NOMO-1 treated with dmso at 0.1 percent for 144 hours (cell line): ENCODE data around the gene KRTAP2-4.
"Not testable (repeated sequence)": the region's sequence is repeated elsewhere in the genome, so short reads cannot be mapped to it uniquely, and the experiment has no call there.

Experiments
- DNase-seq: peaks from one replicate; lab custom pipeline; 2025; ENCODE audit not compliant: unreplicated experiment; lab: John Stamatoyannopoulos, UW

Gene KRTAP2-4

DNA sequence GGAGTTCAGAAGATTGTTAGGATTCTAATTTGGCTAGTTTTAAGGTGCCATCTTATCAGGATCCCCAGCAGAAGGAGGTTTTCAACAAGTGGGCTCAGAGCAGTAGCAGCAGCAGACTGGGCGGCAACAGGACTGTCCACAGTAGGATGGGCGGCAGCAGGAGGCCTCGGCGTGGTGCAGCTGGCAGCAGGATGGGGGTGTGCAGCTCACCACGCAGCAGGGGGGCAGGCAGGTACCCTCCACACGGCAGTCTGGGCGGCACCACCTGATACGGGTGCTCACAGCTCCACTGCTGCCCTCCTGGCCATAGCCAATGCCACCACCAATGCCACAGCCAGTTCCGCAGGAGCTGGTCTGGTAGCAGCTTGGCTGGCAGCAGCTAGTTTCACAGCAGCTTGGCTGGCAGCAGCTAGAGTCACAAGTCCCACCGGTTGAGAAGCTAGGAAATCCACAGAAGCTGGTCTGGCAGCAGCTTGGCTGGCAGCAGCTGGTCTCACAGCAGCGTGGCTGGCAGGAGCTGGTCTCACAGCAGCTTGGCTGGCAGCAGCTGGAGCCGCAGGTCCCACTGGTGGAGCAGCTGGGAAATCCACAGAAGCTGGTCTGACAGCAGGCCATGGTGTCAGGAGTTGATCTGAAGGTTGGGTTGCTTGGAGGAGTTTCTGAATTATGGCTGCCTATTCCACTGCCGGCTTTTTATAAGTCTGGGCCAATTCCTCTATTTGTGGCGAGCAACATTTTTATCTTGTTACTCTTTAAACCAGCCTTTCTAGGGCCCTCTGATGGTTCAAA lies 24.7 kb downstream of the KRTAP2-4 start, which contains the start of gene KRTAP1-1:
KRTAP1-1 (minus strand) TSS at position 668 of the 789 bp plus-strand sequence; CDS start at position 615, 53 bp downstream.
- DNase-seq = not testable (repeated sequence)

DNA sequence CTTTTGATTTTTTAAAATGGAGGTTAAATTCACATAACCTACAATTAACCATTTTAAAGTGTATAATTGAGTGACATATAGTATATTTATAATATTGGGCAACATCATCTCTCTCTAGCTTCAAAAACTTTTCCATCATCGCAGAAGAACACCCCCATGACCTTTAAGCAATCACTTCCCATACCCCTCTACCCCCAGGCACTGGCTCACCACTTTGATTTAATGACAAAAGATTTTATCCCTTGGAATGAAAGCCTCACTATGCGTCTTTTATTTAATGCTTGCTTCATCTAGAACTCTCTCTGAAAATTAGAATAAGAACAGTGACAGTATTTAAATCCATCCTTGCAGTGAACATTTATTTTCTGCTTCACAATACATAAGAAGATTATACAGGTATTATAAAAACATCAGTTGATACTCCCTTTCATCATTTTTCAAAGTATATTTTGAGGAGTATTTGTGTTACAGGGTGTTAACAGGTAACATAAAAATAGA lies 27.8 kb downstream of the KRTAP2-4 start:
- DNase-seq = no peak

DNA sequence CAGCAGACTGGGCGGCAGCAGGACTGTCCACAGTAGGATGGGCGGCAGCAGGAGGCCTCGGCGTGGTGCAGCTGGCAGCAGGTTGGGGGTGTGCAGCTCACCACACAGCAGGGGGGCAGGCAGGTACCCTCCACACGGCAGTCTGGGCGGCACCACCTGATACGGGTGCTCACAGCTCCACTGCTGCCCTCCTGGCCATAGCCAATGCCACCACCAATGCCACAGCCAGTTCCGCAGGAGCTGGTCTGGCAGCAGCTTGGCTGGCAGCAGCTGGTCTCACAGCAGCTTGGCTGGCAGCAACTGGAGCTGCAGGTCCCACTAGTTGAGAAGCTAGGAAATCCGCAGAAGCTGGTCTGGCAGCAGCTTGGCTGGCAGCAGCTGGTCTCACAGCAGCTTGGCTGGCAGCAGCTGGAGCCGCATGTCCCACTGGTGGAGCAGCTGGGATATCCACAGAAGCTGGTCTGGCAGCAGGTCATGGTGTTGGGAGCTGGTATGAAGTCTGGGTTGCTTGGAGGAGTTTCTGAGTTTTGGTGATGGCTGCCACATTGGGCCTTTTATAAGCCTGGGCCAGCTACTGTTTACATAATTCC lies 31.2 kb downstream of the KRTAP2-4 start, which contains the start of gene KRTAP1-3:
KRTAP1-3 (minus strand) TSS at position 529 of the 590 bp plus-strand sequence; CDS start at position 476, 53 bp downstream.
- not testable (repeated sequence) for DNase-seq

DNA sequence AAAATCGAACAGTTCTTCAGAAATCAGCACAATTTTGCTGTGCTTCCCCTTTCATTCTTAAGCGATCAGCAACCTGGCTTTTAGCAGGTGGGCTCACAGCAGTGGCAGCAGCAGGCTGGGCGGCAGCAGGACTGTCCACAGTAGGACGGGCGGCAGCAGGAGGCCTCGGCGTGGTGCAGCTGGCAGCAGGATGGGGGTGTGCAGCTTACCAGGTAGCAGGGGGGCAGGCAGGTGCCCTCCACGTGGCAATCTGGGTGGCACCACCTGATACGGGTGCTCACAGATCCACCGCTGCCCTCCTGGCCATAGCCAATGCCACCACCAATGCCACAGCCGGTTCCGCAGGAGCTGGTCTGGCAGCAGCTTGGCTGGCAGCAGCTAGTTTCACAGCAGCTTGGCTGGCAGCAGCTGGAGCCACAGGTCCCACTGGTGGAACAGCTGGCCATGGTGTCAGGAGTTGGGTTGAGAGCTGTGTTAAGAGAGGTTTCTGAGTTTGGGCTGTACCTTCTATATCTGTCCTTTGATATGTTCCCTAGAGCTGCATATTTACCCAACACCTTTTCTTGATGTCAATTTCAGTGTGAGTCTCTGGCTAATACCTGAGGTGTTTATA lies 35.9 kb downstream of the KRTAP2-4 start, which contains the start of gene KRTAP1-4:
KRTAP1-4 (minus strand) TSS at position 563 of the 613 bp plus-strand sequence; CDS start at position 446, 117 bp downstream.
- no peak for DNase-seq

DNA sequence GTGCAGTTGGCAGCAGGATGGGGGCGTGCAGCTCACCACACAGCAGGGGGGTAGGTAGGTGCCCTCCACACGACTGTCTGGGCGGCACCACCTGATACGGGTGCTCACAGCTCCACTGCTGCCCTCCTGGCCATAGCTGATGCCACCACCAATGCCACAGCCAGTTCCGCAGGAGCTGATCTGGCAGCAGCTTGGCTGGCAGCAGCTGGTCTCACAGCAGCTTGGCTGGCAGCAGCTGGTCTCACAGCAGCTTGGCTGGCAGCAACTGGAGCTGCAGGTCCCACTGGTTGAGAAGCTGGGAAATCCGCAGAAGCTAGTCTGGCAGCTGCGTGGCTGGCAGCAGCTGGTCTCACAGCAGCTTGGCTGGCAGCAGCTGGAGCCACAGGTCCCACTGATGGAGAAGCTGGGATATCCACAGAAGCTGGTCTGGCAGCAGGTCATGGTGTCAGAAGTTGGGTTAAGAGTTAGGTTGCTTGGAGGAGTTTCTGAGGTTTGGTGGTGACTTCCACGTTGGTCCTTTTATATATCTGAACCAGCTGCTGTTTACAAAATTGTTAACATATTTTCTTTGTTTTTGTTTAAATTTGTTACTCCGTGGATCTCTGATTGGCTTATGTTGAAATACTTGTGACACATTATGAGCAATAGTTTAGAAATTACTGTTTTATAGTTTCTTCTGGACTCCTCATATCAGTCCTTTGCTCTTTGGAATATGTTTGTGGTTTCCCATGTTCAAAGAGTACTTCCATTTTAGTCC lies 38.8 kb downstream of the KRTAP2-4 start, which contains the start of gene KRTAP1-5:
KRTAP1-5 (minus strand) TSS at position 494 of the 757 bp plus-strand sequence; CDS start at position 441, 53 bp downstream.
- no peak for DNase-seq

DNA sequence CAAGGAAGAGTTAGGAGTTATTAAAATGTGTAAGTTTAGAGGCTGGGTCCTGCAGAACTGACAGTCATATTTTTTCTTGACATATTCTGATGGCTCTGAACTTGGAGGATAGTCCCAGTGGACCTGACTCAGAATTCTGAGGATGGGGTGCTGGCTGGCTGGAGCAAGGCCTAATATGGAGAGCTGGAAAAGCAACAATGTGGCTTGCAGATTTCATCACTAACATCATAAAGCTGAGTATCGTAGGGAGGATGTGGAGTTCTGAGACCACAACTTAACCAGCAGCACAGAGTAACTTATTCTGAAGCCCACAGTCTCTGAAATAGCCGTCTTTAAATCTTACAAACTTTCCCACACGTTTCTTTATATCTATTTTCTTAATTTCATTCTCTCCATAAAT lies 41.0 kb downstream of the KRTAP2-4 start:
- DNase-seq = no peak

DNA sequence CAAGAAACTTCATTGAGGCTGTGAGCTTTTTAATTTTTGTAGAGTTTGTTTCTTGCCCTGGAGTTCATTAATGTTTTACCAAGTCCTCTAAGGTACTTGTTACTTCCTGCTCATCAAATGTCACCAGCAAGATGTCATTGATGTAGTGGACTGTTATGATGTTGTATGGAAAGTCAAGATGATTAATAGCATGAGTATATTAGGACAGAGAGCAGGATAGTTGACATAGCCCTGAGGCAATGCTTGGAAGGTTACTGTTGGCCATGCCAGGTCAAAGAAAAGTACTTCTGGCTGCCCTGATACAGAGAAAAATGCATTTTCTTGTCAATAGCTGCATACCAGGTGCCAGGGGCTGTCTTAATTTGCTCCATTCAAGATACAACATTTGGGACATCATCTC lies 45.3 kb downstream of the KRTAP2-4 start:
- DNase-seq = no peak

DNA sequence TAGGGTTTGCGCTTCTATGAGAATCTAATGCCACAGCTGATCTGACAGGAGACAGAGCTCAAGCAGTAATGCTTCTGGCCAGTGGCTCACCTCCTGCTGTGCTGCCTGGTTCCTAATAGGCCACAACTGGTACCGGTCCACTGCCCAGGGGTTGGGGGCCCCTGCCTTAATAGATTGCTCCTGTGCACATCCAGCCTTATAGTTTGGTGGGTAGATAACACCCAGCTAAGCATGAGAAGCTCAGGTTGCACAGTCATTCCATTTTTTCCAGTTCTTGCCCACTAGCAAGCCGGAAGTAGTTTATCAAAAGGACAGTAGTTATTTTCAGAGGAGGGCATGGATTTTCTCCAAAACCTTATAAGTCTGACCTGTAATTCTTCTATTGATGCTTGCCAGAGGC lies 46.3 kb downstream of the KRTAP2-4 start:
- no peak for DNase-seq

DNA sequence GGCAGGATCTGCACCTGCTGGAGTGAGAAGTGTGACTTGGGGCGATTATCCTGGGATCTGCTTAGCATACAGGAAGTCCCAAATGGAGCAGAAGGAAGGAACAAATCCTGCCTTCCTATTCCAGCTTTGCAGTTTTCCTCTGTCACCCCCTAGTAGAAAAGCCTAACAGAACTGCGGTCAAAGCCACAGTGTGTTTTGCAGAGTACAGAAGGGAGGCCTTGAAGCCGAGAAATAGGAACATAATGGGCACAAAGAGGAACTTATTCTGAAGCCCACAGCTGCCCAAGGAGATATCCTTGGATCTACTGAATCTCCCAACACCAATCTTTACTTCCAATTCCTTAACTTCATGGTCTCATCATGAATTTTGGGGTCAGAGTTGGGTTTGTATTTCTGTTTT lies 47.1 kb downstream of the KRTAP2-4 start:
- DNase-seq = no peak

DNA sequence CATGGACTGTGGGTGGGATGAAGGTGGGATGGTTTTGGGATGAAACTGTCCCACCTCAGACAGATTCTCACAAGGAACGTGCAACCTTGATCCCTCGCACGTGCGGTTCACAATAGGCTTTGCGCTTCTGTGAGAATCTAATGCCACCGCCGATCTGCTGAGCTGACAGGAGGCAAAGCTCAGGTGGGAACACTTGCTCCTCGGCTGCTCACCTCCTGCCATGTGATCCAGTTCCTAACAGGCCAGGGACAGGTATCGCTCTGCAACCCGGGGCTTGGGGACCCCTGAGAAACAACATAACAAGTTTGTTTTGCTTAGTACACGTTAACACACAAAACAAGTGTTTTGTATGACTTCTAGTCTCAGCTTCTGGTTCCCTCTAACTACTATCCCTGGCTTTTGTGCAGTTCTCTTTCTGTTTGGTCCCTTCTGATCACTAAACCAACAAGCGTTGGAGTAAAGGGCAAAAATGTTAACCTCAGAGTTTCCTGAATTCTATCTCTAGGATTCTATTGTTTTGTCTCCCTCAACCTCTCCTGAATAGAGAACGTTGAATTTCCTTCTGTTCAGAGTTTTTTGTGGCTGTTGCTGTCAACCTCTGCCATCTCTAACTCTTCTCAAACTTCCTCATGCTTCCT lies 49.0 kb downstream of the KRTAP2-4 start:
- DNase-seq = no peak

DNA sequence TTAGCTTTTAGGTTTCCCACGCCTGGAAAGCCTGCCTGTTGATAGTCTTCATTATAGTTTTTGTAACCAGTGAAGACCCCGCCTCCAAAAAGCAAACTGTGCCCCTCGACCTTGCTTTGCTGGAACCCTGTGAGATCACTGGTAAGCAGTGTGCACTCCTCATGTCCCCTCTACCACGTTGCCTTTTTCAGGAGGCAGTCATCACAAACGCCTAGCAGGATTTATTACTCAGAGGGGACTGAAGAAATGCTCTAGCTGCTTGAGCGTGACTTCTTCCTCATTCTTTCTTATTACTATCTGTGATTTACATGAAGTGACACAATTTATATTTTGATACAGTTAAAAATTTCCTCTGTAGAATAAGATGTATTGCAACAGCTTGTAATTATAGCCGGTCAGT lies 50.2 kb downstream of the KRTAP2-4 start:
- no peak for DNase-seq
